ENCODE data around the gene CDHR3.

The CDHR3 gene

DNA sequence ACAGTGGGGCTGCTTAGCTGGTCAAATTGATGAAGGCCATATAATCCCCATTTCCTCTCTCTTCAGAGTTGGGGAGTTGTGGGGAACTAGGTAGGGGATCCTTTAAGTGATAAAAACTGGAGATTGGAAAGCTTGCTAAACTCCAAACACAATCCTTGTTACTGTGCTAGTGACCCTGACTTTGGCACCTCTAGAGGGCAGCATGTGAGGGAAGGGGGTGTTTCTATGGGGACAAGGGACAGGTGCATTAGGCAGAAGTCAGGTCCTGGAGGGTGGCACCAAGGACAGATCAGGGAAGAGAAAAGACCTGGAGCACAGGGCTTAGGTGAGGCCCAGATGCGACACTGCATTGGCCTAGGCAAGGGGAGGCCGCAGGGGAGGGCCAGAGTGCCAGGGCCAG is 66.9 kb downstream of the CDHR3 start:
- no peak for DNase-seq

DNA sequence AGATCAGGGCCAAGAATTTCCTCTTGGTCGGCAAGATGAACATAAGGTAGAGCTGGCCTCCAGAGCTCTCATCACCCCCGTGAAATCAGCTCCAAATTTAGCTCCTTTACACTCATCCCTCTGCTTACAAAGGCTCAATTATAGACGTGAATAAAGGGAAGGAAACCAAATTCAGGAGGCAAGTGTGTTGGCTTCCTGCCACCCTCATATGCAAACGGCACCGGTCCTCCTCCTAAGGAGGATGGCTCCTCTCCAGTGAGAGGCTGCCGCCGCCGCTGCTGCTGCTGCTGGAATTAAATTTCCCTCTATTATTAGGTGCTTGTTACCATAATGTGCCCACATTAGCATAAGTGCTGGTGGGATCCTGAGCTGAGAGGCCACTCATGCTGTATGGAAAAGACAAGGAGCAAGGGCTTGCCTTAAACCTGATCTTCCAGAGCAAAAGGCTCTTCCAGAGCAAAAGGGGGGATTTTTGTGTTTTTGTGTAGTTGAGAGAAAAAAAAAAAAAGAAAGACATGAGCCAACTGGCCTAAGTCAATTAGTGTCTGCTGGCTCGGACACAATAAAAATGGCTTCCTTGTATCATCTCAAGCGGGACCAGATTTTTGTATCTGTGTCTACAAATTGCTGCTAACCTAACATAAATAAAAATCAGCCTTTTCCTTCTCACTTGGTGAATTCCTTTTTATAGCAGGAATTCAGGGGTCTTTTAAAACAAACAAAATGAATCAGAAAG is 68.4 kb downstream of the CDHR3 start:
- no peak for DNase-seq

DNA sequence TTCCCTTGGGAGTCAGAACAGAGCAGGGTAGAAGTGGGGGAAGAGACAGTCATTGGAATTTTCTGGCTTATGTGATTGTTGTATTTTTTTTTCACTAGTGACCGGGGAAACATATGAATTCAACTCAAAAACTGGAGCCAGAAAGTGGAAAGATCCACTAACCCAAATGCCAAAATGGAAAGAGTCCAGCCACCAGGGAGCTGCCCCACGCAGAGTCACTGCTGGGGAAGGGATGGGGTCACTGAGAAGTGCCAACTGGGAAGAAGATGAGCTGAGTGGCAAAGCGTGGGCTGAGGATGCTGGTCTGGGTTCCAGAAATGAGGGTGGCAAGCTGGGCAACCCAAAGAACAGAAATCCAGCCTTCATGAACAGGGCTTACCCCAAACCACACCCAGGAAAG is 69.2 kb downstream of the CDHR3 start:
- DNase-seq = no peak

DNA sequence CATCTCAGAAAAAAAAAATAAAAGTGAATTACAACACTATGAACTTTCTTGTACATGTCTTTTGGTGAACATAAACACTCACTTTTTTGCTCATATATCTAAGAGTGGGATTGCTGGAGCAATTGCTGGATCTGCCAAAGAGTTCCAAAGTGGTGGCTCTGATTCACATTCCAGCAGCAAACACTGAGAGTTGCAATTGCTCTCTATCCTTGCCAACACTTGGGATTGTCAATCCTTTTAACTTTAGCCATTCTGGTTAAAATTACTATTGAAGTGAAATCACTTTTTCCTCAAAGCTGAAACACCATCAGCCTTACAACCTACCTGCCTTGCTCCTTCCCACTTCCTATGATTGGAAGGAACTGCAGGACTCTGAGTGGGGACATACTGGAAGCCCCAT is 70.7 kb downstream of the CDHR3 start:
- DNase-seq = no peak

DNA sequence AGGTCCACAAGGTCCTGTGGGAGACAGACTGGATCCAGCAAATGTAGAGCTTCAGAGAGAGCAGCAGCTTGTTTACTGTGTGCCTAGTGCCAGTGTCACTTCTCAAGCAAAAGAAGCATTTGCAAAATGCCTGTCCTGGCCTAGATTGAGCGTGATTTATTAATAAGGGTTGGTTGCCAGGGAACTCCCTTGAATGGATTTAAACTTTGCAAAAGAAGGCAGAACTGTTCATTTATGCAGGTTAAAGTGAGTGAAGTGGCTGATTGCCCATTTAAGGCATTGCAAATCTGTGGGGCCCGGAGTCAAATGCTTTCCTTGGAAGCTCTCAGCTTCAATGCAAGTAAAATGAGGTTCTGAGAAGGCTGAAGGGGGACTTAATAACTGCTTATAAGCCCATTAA is 71.3 kb downstream of the CDHR3 start:
- DNase-seq = no peak

DNA sequence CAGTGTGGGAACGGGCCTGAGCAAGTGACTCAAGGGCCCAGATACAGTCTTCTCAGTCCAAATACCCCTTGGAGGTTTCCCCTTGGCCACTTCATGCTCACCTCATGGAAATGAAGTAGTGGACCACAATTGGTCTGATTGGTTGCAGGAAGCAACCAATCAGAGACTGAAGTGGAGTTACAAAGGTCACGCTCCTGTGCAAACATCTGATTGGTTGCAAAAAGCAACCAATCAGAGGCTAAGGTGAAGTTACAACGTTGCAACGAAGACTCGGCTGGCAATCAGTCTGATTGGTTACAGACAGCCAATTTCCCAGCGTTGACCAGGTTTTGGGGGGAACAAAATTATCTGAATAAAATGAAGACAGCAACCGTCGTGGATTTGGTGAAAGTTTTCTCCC is 72.5 kb downstream of the CDHR3 start:
- no peak for DNase-seq

DNA sequence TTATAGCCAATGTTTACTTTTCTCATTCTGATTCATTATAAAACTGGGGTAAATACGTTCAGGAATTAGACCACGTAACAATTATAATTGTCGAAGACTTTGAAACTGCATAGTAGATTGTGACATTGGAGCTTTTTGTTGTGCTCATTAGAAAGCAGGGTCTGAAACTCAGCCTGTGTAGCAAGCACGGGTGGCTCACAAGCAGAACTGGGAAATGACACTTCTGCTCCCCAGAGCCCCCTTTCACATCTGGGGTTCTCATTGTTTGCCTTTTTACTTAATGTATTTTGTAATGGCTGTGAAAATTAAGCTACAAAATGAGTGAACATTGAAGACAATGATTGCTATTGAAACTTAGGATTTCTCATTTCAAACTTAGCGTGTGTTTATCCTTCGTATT is 72.9 kb downstream of the CDHR3 start:
- DNase-seq = no peak

DNA sequence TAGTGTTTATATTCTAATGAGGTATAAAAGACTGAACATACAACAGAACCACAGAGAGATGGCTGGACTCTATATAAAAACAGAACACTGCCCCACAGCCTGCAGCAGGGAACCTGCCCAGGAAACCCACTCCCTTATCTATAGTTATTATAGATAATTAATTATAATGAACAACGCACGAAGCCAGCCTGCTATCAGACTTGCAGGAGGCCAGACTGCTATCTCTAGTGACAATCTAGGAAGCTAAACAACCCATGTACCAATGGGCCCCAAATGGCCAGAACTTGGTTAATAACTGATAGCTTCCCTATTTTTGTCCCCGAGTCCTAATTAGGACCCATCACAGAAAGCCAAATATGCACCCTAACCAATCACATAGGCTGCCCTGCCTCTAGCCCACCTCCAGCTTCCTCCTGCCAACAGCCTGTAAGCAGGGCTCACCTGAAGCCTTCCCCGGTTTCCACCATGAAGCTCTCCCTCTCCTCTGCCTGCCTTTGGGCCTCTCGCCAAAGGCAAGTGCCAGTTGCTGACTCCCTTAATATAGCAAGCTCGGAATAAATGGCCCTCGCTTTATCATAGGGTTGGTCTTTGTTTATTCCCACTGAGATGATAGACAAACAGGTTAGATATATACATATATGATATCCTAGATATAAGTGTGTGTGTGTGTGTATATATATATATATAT is 74.6 kb downstream of the CDHR3 start:
- DNase-seq = no peak

DNA sequence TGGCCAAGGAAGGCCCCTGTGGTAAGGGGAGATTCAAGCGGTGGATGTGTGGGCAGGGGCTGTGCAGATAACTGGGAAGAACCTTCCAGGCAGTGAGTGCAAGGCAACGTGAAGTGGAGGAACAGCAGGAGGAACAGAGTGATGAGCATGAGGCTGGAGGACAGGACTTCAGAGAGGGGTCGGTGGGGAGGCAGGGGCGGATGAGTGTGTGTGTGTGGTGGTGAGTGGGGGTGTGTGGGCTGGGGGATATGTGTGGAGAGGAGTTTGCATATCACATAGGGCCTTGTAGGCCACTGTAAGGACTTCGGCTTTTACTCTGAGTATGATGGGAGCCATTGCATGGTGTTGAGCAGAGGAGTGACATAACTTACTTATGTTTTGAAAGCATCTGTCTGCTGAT is 75.2 kb downstream of the CDHR3 start:
- no peak for DNase-seq

DNA sequence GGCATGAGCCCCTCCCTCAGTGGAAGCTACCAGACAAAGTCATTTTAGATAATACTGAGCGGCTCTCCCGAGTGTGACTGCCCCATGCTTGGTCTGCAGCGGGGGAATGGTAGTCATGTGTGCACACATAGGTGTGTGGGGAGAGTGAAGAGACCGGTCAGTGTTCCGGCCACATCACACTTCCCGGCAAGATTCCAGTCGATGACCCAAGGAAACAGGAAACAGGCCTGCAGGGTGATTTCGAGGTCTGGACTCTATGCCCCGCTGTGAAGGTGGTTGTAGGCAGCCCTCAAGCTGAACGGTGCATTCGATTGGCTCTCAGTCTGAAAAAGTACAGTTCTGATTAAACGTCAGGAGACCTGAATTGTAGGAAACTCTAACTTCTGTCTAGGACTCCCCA is 75.9 kb downstream of the CDHR3 start:
- DNase-seq = no peak

DNA sequence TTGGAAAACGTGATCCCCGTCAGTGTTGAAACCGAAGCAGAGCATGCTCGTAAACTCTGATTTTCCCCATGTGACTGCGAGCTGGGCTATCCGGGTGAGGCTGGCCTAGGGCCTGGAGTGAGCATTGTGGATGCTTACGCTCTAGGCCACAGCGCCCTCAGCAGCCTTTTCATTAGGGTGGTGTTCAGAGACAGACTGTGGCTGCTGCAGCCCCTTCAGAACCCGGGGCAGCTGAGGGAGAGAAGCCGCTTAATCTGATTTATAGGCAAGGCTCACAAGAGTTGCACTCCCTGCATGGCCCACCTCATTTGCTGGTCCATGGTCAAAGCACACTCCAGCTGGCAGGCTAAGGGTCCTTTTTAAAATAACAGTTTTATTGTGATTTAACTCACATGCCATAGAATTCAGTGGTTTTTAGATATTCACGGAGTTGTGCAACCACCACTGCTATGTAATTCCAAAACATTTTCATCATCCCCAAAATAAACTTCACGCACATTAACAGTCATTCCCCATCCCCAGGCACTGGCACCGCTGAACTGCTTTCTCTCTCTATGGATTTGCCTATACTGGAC is 76.5 kb downstream of the CDHR3 start:
- DNase-seq = no peak

DNA sequence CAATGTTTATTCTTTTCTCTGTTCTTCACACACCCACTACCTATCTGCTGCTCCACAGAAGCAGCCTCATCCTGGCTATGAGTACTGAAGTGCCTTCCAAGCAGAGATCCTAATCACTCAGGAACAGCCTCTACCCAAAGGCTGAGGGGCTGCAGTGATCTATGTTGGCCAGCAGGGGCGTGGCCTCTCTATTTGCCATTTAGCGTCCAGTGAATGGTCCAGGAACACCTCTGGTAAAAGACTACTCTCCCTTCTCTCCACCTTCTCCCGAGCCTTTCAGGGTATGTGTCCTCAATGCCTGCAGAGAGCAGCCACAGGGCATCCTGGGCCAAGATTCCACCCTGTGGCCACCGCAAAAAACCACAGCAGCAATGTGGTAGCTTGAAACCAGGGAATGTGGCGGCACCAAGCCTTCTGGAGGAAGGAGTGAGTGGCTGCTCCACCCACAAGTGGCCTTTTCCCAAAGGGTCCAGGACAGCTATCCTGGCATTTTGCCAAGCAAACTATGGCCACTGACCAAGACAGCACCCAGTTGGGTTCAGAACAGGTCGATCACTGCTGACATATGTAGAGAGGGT is 78.2 kb downstream of the CDHR3 start:
- DNase-seq = no peak

DNA sequence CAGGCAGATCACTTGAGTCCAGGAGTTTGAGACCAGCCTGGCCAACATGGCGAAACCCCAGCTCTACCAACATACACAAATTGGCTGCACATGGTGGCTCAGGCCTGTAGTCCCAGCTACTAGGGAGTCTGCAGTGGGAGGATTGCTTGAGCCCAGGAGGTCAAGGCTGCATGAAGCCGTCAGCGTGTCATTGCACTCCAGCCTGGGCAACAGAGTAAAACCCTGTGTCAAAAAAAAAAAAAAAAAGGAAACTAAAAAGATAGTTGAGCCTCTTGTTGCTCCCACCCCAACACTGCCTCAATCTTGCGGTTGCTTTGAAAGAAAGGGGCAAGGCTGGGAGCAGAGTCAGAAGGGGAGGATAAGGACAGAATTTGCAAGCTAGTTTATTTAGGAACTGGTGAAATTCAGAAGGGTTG is 79.1 kb downstream of the CDHR3 start:
- DNase-seq = no peak

DNA sequence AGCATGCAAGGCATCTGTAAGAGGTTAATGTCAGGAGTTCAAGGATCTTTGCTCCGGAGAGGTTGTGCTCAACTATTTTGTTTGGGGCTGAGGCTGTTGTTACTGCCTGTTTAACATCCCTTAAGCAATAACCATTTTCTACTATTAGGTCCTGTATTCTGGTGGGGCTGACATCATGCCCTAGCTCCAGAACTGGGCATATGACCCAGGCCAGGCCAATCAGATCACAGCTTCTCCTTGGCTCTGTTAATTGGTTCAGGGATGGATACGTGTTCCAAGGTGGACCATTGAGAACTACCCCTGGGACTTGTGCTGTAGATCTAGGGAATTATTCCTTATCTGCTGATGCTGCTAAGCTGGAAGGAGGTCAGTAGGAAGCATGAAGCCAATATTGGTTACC is 82.1 kb downstream of the CDHR3 start:
- DNase-seq = no peak

DNA sequence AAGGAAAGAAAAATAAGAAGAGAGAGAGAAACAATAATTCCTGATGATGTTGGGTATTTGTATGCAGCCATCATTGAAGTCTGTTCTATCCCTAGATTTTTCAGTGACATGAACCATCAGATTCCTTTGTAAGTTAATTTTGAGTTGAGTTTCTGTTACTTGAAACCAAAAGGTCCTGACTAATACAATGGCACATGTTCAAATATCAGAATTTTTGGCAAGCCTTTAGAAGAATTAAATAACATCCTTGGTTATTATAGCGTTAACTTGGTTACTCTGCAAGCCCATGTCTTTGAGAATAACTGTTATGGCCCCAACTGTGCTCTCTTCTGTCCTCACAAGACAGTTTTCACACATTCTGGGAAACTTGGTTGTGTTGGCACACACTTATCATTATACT is 82.5 kb downstream of the CDHR3 start:
- DNase-seq = no peak

DNA sequence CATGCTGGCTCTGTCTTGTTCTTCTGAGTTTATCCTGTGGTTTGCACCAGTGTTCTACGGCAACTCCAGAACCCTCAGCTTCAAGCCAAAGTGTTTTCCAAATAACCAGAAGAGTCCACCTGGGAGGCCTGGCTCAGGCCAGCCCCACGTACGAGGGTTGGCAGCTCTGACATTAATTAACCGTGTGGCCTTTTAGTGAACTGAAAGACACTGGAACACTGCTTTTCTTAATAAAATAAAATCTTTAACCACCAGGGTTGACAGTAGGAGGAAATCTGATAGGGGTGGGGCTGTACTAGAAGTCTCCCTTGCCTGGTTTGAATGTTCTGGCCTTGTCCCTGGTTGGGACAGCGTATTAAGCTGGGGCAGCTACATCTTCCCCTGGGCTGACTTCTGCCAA is 84.1 kb downstream of the CDHR3 start:
- DNase-seq = no peak

DNA sequence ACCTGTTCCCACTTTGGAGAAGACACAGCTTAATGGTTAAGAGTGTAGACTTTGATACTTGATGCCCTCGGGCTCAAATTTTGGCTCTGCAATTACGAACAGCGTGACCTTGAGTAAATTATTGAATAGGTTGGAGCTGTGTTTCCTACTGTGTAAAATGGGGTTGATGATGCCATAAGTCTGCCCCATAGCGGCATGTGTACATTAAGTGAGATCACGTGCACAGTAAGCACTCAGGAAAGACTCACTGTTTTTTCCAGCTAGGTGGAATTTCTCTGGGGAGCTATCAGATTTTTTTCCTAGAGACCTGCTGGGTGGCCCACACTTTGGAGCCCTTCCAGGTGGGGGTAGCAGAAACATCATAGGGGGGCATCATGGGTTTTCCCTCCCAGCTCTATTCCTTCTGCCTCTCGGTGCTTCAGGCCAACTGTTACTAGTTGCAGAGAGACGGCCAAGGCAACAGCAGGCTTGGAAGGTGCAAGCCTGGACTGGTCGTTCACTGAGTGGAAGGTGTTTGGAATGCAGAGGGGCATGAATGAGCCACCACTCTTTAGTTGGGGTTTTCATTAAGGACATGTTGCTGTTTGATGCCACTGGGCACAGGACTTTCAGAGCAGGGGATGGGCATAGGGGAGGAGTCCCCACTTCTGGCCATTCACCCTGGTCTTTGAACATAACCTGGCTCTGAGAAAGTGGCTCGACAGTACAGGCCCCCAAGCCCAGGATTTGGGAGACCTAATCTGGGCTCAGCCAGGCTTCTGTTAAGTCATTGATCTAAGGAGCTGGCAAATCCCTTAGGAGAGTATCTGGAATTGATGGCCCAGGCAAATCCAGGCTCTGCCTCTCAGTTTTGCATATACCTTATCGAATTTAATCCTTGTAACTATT is 85.0 kb downstream of the CDHR3 start:
- DNase-seq = no peak

DNA sequence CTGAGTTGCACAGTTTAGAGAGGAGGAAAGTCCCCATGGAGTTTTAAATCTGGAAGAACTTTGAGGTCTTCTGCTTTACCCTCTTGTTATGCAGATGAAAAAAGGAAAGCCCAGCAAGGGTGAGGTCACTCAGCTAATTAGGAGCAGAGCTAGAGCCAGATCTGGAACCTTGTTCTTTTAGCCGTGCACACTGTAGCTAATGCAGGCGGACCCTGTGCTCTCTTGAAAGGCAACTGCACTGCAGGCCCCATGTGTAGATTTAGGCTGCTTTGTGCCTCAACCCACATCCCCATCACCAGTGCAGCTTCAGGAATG is 85.6 kb downstream of the CDHR3 start:
- DNase-seq = no peak

DNA sequence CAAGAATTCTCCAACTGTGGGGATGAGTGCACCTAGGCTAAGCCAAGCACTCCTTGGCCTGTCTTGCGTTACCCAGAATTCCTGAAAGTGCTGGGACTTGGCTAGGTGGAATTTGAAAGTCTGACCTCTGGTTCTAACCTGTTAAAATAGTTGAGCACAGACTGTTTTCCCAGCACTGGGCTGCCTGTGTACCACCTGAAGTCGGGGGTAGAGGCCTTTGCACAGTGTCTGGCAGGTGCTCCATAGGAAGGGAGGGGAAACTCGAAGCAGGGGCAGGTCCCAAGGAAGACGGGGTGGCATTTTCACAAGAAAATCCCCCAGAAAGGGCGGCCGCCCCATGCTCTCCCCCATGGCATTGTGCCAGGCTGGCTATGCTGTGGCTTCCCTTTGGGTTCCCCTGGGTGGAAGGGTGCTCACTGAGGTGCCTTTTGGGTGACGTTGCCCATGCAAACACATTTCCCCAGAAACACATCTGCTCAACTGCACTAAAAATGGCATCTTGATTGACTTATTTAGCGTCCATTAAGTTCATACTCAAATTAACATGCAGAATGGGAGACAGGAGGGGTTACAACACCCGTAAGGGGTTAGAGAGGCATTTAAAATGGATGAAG is 86.2 kb downstream of the CDHR3 start:
- DNase-seq = no peak

DNA sequence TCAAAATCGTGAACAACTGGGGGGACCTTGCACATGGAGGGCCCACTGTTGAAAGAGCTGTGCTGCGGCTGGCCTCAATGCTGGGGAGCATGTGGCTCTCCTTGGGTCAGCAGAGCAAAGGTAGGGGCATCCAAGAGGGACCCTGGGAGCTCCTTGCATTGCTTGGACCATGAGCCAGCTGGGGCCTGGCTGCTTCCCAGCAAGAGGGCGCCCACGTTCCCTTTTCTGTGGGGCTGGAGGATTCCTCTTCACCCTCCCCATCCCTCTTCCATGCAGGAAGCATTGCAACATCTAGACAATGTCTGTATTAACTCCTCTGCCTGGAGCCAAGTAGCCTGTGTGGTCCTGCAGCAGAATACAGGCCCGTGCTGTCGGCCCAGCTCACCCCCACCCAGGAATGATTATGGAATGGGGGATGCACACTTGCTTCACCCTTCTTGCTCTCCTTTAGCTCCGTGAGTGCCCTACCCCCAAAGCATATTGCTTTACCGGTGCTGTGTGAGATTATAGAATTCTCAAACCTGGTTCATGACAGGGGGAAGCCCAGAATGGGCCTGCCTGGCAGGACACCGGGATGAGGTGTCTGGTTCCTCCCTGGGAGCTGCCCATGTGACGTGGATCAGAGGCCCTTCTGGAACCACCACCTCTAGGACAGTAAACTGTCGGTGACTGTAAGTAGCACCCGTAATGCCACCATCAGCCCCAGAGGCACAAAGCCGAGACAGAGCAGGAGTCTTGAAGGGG is 87.1 kb downstream of the CDHR3 start:
- no peak for DNase-seq

DNA sequence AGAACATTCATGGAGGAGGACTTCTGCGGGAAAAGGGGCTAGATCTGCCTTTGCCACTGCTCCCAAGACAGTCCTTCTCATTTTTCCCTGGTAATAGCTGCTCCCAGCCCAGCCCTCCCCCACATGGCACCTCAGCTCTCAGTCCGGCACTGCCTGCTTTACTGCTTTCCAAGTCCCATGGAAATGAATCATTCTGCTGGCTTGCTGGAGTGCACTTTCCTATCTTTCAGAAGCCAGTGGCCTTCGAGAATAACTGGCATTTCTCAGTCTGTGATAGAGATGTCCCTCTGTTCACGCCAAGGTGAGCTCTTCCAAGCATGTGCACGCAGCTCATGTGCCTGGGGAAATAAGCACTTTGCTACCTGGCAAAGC is 87.7 kb downstream of the CDHR3 start:
- no peak for DNase-seq

DNA sequence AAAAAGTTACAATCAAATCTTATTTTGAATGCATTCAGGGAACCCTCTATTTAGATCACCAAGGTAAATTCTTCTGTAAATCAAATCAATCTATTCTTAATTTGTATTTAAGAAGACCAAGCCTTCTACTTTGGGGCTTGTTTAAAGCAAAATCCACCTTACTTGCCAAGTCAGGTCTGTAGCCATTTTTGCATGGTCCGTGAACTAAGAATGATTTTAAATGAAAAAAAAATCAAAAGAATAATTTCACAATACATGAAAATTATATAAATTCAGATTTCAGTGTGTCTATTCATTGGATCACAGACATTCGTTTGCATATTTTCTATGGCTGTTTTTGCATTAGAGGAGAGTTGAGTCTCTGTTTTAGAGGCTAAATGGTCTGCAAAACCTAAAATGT is 89.6 kb downstream of the CDHR3 start:
- DNase-seq = no peak

Data from activated CD4-positive, CD25-positive, alpha-beta regulatory T cell (primary cell).